Activated naive CD4-positive, alpha-beta T cell treated with anti-CD3 and anti-CD28 coated beads for 36 hours (primary cell): Measurements from ENCODE around the gene IFNA6. TPM values are rescaled to one million over a fixed set of nuclear protein-coding genes. Genes with fewer than 3 reads are reported as not detected.
A peak's percentile ranks its signal among the peaks of the same experiment; 100 is the strongest.
"Not testable (repeated sequence)": the region's sequence is repeated elsewhere in the genome, so short reads cannot be mapped to it uniquely, and the experiment has no call there.

Experiments
- CTCF ChIA-PET: fragments of 350-600 bp; sonication (Branson Sonifier 250); formaldehyde crosslinking; loops from one replicate; lab custom pipeline; 2021; ENCODE audit warnings: antibody characterized with exemption; lab: Charles Lee
- DNase-seq: peaks from one replicate; pipeline ENCODE4 v3.0.0-alpha.2; 2020
- H3K27ac Mint-ChIP-seq: one replicate; pipeline ENCODE4 v1.8.0; 2021; ENCODE audit warnings: mild to moderate bottlenecking, mixed read lengths
- H3K27me3 Mint-ChIP-seq: one replicate; pipeline ENCODE4 v1.8.0; 2021; ENCODE audit warnings: low read depth, mixed read lengths
- H3K36me3 Mint-ChIP-seq: one replicate; pipeline ENCODE4 v1.8.0; 2021; ENCODE audit warnings: low read depth, mixed read lengths
- H3K4me1 Mint-ChIP-seq: one replicate; pipeline ENCODE4 v1.8.0; 2021; ENCODE audit warnings: low read depth, mixed read lengths
- H3K4me3 Mint-ChIP-seq: one replicate; pipeline ENCODE4 v1.8.0; 2021; ENCODE audit warnings: mild to moderate bottlenecking, moderate library complexity, mixed read lengths
- H3K9me3 Mint-ChIP-seq: one replicate; pipeline ENCODE4 v1.8.0; 2021; ENCODE audit warnings: mixed read lengths
- intact Hi-C: fragments of 100-400 bp; cut with micrococcal nuclease; formaldehyde crosslinking; loops from one replicate; pipeline ENCODE4 v1.15.1; 2023
- total RNA-seq, 2 experiments: library from RNA; stranded (reverse); gene quantifications; one replicate each; pipeline ENCODE4 v1.2.3, GENCODE V29; 2021

IFNA6 gene
- not detected for total RNA-seq

DNA sequence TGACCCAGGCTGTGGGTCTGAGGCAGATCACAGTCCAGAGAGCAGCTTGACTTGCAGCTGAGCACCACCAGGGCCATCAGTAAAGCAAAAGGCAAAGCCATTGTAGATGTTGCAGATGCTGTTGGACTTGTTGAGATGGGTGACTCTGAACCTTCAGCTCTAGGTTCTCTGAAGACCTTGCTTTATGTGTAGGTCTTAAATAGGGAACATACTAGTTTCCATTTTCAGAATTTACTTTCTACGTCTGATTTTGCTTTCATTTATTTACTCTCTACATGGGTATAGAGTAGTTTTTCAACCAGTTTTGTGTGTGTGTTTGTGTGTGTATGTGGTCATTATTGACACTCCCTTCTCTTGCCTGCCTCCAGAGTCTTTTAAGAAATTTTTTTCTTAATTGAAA lies at the start of gene IFNA6:
TSS of gene IFNA6 (minus strand) at position 101 of the 400 bp plus-strand sequence. CDS start at position 101, 0 bp downstream.
- intact Hi-C loops = no loop called here
- H3K27ac Mint-ChIP-seq = no peak within 1 kb of the TSS

DNA sequence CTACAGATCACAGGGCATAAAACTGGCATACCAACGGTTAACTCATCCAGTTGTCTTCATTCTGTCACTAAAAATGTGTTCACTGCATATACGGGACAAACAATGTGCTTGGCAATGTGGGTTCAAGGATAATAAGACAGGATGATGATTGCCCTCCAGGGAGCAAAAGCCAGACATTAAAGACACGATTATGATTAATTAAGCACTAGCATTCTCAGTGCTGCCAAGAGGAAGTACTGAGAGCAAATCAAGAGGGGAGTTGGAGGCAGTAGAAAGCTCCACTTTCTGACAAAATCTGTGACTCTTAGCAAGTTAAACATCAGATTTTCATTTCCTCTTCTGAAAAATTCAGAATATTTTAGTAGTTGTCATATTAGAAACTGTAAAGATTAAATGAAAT lies 49.3 kb upstream of the IFNA6 start:
- Mint-ChIP-seq H3K9me3 (no peaks in the 10 kb centered on the region), H3K27ac (no peak overlapping the region), H3K27me3 (peaks cover 44% of the 10 kb centered on the region), H3K4me3 (no peak overlapping the region), H3K36me3 (no peaks in the 10 kb centered on the region), H3K4me1 (peaks cover 17% of the 10 kb centered on the region)
- intact Hi-C loops = loop anchor here (5.0 kb wide), 5 partner anchors 43 to 248 kb away; no protein-coding TSS in a partner anchor
- DNase-seq = no peak
- CTCF ChIA-PET = interaction anchor here (2.3 kb wide), 1 partner anchor 85 kb away, joined by 6 read pairs; no protein-coding TSS in a partner anchor

More for the DNA sequence above, at the start of gene IFNA6:
- H3K4me3 Mint-ChIP-seq = no peak within 1 kb of the TSS
- H3K27me3 Mint-ChIP-seq = peaks cover 25% of the 10 kb centered on the region
- H3K4me1 Mint-ChIP-seq = no peaks in the 10 kb centered on the region
- no peak for DNase-seq
- H3K36me3 Mint-ChIP-seq = peaks cover 6% of the 10 kb centered on the region
- CTCF ChIA-PET = no interaction called here
- peaks cover 6% of the 10 kb centered on the region for H3K9me3 Mint-ChIP-seq

DNA sequence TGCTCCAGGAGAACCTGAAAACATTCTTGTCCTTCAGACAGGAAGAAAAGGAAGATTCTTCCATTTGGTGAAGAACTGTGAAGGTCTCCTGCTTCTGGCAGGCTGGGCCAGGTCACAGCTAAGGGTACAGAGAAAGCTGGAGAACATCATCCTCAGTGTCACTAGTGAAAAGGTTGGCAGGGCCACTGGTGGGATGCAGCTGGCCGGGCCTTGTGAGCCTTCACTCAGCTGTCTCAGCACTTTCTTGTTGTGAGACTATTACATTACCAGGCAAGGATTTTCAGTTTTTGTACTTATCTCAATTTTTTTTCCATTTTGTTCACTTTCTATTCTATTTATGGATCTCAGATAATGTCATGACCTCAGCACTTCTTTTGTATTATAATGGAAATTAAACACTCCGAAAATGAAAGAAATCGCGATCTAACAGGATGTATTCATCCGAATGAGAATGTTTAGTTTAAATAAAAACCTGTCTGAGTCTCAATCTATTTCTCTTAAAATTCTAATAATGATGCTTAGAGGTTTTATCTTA lies 48.3 kb upstream of the IFNA6 start:
- H3K27me3 Mint-ChIP-seq = peaks cover 42% of the 10 kb centered on the region
- CTCF ChIA-PET = interaction anchor here (1.3 to 2.3 kb wide), 7 partner anchors 37 to 205 kb away, joined by 4 to 13 read pairs (median 7); partner anchors contain the start of gene KLHL9
- H3K4me3 Mint-ChIP-seq = no peak overlapping the region
- no peaks in the 10 kb centered on the region for H3K36me3 Mint-ChIP-seq
- no peaks in the 10 kb centered on the region for H3K9me3 Mint-ChIP-seq
- no peak overlapping the region for H3K27ac Mint-ChIP-seq
- no peak for DNase-seq
- peaks cover 17% of the 10 kb centered on the region for H3K4me1 Mint-ChIP-seq
- intact Hi-C loops = loop anchor here (5.0 kb wide), 5 partner anchors 42 to 247 kb away; no protein-coding TSS in a partner anchor

DNA sequence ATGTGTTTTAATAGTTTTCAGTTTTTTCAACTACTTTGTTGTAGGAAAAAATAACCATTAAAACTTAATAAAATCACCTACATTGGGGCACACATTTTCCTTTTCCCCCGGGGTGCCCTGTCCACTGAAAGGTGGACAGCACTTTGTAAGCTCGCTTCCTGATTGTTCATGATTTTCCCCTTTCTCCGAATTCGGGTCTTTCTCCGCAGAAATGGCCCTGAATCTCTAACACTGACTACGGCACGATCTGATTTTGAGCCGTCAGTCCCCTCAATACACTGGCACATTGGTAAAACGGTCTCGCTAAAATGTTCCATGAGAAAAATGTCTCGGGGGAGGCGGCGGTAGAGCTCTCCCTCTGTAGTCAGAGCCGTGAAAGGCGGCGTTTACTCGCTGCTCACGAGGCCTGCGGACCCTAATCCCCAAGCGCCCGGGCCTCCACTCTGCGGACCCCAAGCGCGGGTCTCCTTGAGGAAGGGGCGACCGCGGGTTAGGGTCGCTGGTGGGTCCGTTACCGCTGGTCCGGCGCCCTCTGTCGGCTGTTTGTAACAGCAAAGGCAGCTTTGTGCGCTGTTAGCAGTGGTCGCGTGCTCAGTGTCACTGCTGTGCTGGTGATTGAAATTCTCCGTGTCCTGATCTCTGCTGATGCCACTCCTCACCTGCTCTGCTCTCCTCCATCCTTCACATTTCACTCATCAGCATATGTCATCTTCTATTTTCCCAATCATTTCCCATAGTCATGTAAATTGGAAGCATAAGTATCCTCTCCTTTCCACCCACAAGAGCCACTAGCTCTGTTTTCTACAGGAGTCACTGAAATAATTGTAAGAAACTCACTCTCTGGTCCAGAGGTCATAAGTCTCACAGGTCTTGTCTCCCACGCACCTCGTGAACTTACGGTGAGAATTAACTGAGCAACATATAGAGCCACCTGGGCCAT lies 45.4 kb upstream of the IFNA6 start:
- no peaks in the 10 kb centered on the region for H3K9me3 Mint-ChIP-seq
- DNase-seq = peak; percentile 64
- peaks cover 9% of the 10 kb centered on the region for H3K4me1 Mint-ChIP-seq
- CTCF ChIA-PET = interaction anchor here (0.5 to 5.9 kb wide), 42 partner anchors 9 to 1839 kb away, joined by 3 to 61 read pairs (median 4); partner anchors contain the start of genes IFNA1, IFNA8 and KLHL9
- intact Hi-C loops = loop anchor here (1.0 to 5.0 kb wide), 11 partner anchors 13 to 393 kb away; partner anchors contain the start of gene KLHL9
- H3K4me3 Mint-ChIP-seq = peak overlapping the region; percentile 50
- H3K27ac Mint-ChIP-seq = no peak overlapping the region
- H3K36me3 Mint-ChIP-seq = no peaks in the 10 kb centered on the region
- peaks cover 39% of the 10 kb centered on the region for H3K27me3 Mint-ChIP-seq

DNA sequence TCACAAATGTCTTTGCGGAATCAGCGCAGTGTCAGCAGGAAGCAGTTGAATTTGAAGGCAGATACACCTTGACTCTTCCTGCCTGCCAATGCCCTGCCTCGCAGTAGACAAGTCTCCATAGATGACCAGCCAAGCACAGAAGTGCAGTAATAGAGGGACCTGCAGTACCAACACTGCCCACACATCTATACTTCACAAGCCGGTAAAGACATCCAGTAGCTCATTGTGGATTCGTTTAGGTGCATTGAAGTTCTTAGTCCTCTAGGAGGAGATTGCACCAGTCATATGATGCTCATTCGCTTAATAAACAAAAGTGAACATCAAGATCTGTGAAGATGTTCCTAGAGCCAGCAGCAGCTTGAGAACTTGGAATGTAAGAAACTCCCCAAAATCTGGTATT lies 41.6 kb upstream of the IFNA6 start:
- intact Hi-C loops = loop anchor here (1.0 kb wide), 1 partner anchor 21 kb away; no protein-coding TSS in a partner anchor
- H3K36me3 Mint-ChIP-seq = no peaks in the 10 kb centered on the region
- CTCF ChIA-PET = interaction anchor here (1.0 to 5.9 kb wide), 4 partner anchors 10 to 66 kb away, joined by 3 to 61 read pairs (median 7); no protein-coding TSS in a partner anchor
- no peak overlapping the region for H3K27ac Mint-ChIP-seq
- H3K4me1 Mint-ChIP-seq = peaks cover 6% of the 10 kb centered on the region
- no peaks in the 10 kb centered on the region for H3K9me3 Mint-ChIP-seq
- no peak for DNase-seq
- H3K4me3 Mint-ChIP-seq = no peak overlapping the region
- H3K27me3 Mint-ChIP-seq = peaks cover 44% of the 10 kb centered on the region

GRCh38 chr9:21385131-21385670 lies 34.5 kb upstream of the IFNA6 start, which contains the start of gene IFNA2:
Gene IFNA2, minus strand, starts transcription at chr9:21385398. Its CDS starts 69 bp downstream, at chr9:21385329.
- H3K27ac Mint-ChIP-seq = no peak within 1 kb of the TSS
- CTCF ChIA-PET = no interaction called here

GRCh38 chr9:21383627-21384026 lies 32.9 kb upstream of the IFNA6 start:
- H3K36me3 Mint-ChIP-seq = no peaks in the 10 kb centered on the region
- intact Hi-C loops = loop anchor here (2.0 kb wide), 1 partner anchor 13 kb away; no protein-coding TSS in a partner anchor
- no peaks in the 10 kb centered on the region for H3K9me3 Mint-ChIP-seq
- peaks cover 37% of the 10 kb centered on the region for H3K27me3 Mint-ChIP-seq
- no peak overlapping the region for H3K4me3 Mint-ChIP-seq
- H3K27ac Mint-ChIP-seq = no peak overlapping the region
- no peak for DNase-seq
- CTCF ChIA-PET = no interaction called here
- H3K4me1 Mint-ChIP-seq = peaks cover 14% of the 10 kb centered on the region

More at GRCh38 chr9:21385131-21385670, 34.5 kb upstream of the IFNA6 start, which contains the start of gene IFNA2:
- peaks cover 34% of the 10 kb centered on the region for H3K27me3 Mint-ChIP-seq
- H3K36me3 Mint-ChIP-seq = no peaks in the 10 kb centered on the region
- no peaks in the 10 kb centered on the region for H3K9me3 Mint-ChIP-seq
- intact Hi-C loops = no loop called here
- DNase-seq = no peak
- H3K4me1 Mint-ChIP-seq = peaks cover 14% of the 10 kb centered on the region
- no peak within 1 kb of the TSS for H3K4me3 Mint-ChIP-seq

DNA sequence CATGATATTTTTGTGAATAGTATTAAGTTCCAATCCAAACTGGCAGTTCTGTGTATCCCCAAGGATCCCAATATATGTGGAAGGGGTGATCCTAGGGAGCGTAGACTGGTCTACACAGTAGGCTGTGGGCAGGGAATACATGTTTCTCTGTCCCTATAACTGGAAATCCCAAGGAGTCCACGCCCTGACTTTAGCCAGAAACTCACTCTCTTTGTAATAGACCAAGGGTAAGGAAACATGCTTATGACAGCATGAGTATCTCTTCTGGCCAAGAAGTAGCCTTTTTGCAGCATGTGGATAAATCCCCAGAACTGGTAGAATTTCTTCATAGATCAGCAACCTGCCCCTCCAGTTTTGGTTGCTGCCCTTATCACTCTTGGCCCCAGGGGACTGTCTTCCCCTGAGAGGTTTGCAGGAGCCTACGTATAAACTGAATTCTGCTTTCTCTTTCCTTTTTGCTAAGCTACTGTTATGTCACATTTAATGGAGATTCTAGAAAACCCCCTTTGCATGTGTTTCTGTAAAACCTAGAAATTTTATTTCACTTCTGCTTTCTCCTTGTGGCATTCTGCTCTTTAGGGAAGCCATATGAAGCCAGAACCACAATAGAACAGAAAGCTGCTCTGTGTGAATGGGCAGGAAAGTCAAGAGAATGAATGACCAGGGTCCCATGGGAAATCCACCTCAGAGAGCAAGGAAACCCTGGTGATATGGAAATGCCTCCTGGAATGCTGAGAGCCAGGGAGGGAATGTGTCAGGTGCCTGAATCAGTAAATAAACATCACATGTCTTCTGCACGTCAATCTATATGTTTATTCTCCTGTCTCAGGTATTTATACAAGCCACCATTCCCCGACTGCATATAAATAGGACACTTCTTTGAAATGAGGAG lies 31.0 kb upstream of the IFNA6 start:
- CTCF ChIA-PET = interaction anchor here (0.7 to 1.8 kb wide), 2 partner anchors 14 to 52 kb away, joined by 3 to 9 read pairs; no protein-coding TSS in a partner anchor
- DNase-seq = peak; percentile 17
- H3K36me3 Mint-ChIP-seq = no peaks in the 10 kb centered on the region
- intact Hi-C loops = loop anchor here (1.0 to 2.0 kb wide), 3 partner anchors 15 to 46 kb away; partner anchors contain the start of gene KLHL9
- peaks cover 14% of the 10 kb centered on the region for H3K4me1 Mint-ChIP-seq
- H3K27me3 Mint-ChIP-seq = peaks cover 32% of the 10 kb centered on the region
- no peak overlapping the region for H3K27ac Mint-ChIP-seq
- no peaks in the 10 kb centered on the region for H3K9me3 Mint-ChIP-seq
- H3K4me3 Mint-ChIP-seq = no peak overlapping the region

DNA sequence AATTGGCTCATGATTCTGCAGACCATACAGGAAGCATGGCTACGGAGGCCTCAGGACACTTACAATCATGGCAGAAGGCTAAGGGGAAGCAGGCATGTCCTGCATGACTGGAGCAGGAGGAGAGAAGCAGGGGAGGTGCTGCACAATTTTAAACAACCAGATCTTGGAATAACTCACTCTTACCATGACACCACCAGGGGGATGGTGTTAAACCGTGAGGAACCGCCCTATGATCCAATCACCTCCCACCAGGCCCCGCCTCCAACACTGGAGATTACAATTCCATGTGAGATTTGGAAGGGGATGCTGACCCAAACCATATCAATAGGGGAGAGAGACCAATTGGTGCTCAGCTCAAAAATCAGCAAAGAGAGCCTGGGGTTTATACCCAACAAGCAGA lies 20.8 kb upstream of the IFNA6 start:
- intact Hi-C loops = loop anchor here (1.0 kb wide), 1 partner anchor 21 kb away; no protein-coding TSS in a partner anchor
- CTCF ChIA-PET = interaction anchor here (0.7 kb wide), 1 partner anchor 25 kb away, joined by 3 read pairs; no protein-coding TSS in a partner anchor

DNA sequence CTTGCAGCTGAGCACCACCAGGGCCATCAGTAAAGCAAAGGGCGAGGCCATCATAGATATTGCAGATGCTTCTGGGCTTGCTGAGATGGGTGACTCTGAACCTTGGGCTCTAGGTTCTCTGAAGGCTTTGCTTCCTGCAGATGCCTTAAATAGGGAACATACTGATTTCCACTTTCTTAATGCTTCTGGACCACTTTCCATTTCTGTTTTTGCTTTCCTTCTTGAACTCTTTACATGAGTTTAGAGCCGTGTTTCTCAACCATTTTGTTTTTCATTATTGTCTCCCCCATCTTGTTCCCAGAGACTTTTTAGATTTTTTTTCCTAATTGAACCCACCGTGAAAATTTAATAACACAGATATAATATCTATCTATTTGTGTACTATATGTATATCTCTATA lies 17.3 kb upstream of the IFNA6 start, which contains the start of gene IFNA13:
TSS of gene IFNA13 (minus strand) at position 101 of the 400 bp plus-strand sequence. CDS start at position 54, 47 bp downstream.
- no peaks in the 10 kb centered on the region for H3K36me3 Mint-ChIP-seq
- intact Hi-C loops = no loop called here
- H3K27me3 Mint-ChIP-seq = peaks cover 12% of the 10 kb centered on the region
- H3K4me3 Mint-ChIP-seq = no peak within 1 kb of the TSS
- no peaks in the 10 kb centered on the region for H3K9me3 Mint-ChIP-seq
- no peak within 1 kb of the TSS for H3K27ac Mint-ChIP-seq
- no peaks in the 10 kb centered on the region for H3K4me1 Mint-ChIP-seq
- CTCF ChIA-PET = interaction anchor here (0.6 kb wide), 1 partner anchor 683 kb away, joined by 3 read pairs; no protein-coding TSS in a partner anchor
- DNase-seq = no peak

More for the DNA sequence above, 20.8 kb upstream of the IFNA6 start:
- not testable (repeated sequence) for H3K4me3 Mint-ChIP-seq, DNase-seq, H3K4me1 Mint-ChIP-seq, H3K9me3 Mint-ChIP-seq, H3K27ac Mint-ChIP-seq, H3K36me3 Mint-ChIP-seq
- peaks cover 11% of the 10 kb centered on the region for H3K27me3 Mint-ChIP-seq

DNA sequence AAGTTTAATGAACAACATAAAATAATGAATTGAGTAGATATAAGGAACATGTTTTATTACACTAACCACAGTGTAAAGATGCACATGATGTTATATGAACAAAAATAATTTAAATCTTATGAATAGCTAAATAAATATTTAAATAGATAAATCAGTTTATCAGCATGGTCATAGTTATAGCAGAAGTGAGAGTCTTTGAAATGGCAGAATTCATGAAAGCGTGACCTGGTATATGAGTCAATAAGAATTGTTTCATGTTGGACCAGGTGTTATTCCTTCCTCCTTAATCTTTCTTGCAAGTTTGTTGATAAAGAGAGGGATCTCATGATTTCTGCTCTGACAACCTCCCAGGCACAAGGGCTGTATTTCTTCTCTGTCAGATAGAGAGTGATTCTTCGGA lies 16.5 kb upstream of the IFNA6 start:
- H3K36me3 Mint-ChIP-seq, H3K27ac Mint-ChIP-seq, H3K4me1 Mint-ChIP-seq, H3K9me3 Mint-ChIP-seq, H3K4me3 Mint-ChIP-seq, DNase-seq, CTCF ChIA-PET, intact Hi-C loops: not testable (repeated sequence)
- peaks cover 12% of the 10 kb centered on the region for H3K27me3 Mint-ChIP-seq
